Stimulated activated CD4-positive, alpha-beta T cell treated with anti-CD3 and anti-CD28 coated beads, Interleukin-15, amount 100 ng/mL, for 1 hour (primary cell): ENCODE results near the gene ZNF850.
"Not testable (repeated sequence)": the region's sequence is repeated elsewhere in the genome, so short reads cannot be mapped to it uniquely, and the experiment has no call there.

ENCODE experiments used
- DNase-seq, 2 donors: peaks; one replicate each; pipeline ENCODE4 v3.0.0-alpha.2; 2020; ENCODE audit warnings: low read depth in 1 of 2, low spot score in 1 of 2

The ZNF850 gene

GRCh38 chr19:36772311-36773222 is at the start of gene ZNF850:
TSS of gene ZNF850 (minus strand) at chr19:36772807. CDS start at chr19:36762606, 10,201 bp downstream.
- peak; percentile 82 to 86 for DNase-seq

DNA sequence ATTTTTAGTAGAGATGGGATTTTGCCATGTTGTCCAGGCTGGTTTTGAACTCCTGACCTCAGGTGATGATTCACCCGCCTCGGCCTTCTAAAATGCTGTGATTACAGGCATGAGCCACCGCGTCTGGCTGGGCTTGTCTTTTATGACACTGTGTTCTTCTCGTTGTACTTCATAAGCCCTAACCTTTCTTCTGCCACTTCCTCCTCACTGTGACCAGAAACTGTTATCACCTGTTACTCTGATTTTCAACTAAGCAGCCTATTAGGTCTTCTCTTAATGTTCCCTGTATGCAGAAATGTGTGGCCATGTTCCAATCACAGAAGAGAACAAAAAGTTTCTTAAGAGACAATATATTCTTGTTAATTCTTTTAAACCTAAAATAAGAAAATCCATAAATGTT is 49.2 kb upstream of the ZNF850 start:
- no peak for DNase-seq

GRCh38 chr19:36819130-36819630 is 46.6 kb upstream of the ZNF850 start:
- DNase-seq = no peak

DNA sequence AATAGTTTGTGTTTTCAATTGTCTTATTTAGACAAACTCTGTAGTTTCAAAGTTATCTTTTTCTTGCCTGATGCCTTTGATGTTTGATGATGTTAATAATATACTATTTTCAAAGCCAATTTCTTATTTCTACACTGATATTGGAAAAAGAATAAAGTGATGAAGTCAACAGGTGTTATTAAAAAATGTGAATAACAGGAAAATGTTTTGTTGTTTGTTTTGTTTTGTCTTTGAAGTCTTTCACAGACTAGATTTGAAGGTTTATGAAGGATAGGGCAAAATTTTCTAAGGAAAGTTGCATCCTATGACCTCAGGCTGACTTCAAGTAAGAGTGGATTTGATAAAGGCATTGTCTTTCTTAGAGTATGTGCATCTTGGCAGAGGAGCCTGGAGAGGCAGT is 34.4 kb upstream of the ZNF850 start:
- DNase-seq = no peak

DNA sequence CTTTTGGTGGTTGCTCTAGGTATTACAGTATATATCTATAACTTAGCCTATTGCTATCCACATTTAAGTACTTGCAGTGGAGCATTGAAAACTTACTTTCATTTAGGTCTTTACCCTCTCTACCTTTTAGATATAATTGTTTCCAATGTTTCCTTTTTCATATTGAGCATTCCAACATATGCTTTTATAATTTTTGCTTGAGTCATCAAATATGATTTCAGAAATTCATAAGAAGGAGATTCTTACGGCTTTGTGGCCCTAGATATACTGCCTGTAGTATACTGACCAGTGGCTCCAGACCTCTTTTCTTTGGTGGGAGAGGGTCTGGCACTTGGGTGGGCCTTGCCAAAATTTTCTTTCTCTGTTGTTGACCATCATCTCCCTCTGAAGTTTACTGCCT is 32.8 kb upstream of the ZNF850 start:
- no peak for DNase-seq

- DNase-seq = no peak
These were observed 25.1 kb upstream of the ZNF850 start for GRCh38 chr19:36797786-36798108.

- DNase-seq = no peak
These were observed 24.0 kb upstream of the ZNF850 start for GRCh38 chr19:36796714-36796992.

DNA sequence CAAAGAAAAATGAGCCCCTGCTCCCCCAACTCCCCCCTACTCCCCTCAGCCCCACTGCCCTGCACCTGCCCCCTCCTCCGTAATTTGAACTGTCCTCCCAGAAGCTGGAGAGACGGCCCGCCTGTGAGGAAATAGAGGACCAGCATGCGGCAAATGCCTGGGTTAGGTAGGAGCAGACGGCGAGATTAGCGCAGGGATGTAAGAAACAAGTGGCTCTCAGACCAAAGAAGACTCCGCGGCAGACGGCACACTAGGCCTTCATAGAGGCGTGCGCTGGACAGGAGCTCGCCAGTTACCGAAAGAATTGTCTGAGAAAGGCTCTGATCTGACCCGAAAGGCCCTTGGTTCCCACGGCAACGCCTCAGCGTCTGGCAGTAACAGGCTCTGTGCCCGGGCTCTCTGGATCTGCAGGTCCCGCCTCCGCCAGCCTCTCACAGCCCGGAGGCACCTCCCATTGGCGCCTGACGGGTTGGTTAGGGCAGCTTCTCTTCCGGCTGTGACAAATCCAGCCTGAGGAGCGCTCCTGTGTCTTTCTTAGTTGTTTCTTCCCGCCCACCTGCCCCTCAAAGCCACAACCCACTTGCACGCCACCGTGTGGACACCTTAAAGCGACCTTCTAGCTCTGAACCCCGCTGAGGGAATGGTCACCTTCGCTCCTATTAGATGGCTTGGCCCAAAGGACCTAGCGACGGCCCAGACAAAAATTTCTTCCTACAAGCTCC is 19.0 kb upstream of the ZNF850 start:
- DNase-seq = not testable (repeated sequence)

GRCh38 chr19:36775768-36776167 is 3.2 kb upstream of the ZNF850 start:
- no peak for DNase-seq

- DNase-seq = no peak
These were observed 594 bp upstream of the ZNF850 start for GRCh38 chr19:36773223-36773579.

DNA sequence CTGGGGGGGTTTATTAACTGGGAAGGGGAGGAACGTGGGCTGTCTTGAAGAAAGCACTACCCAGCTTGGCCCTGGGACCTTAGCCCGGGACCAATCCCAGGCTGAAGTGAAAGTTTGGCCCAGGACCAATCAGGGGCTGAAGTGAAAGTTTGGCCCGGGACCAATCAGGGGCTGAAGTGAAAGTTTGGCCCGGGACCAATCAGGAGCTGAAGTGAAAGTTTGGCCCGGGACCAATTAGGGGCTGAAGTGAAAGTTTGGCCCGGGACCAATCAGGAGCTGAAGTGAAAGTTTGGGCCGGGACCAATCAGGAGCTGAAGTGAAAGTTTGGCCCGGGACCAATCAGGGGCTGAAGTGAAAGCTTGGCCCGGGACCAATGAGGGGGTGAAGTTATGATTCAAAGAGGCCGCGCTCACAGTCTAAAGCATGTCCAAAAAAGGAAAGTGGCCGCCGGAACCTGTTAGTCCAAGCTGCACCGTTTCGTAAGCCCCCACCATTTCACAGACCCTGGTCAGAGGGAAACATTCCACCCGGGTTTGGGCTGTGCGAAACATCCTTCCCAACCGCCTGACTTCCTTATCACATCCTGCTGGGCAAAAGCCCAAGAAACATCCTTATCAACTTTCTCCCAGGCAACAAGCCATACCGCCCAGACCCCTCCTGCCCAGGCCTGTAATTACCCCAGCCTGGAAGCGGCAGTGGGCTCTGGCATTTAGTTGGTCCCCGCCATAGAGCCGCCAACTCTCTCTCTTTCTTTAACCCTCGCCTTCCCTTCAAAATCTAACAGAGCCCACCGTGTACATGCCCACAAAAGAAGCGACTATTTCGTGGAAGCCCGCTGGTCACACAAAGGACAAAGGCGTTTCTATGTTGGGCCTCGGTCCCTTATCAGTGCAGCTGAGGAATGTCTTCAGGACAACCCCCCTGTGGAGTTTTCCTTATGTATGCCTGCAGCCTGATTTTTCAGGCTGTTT is 1.1 kb downstream of the ZNF850 start:
- no peak for DNase-seq

GRCh38 chr19:36750066-36750691 is 22.4 kb downstream of the ZNF850 start:
- DNase-seq = no peak

GRCh38 chr19:36749613-36750012 is 23.0 kb downstream of the ZNF850 start:
- not testable (repeated sequence) for DNase-seq

GRCh38 chr19:36748431-36749275 is 24.0 kb downstream of the ZNF850 start:
- DNase-seq = no peak

DNA sequence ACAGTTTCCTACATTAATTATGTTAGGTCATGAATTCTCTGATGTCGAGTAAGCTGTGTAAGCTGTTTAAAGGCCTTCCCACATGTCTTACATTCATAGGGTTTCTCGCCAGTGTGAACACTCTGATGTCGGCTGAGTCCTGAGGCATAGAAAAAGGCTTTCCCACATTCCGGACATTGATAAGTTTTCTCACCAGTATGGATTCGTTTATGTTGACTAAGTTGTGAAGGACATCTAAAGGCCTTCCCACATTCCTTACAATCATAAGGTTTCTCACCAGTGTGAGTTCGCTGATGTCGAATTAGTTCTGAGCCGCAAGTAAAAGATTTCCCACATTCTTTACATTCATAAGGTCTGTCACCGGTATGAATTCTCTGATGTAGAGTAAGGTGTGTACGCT is 24.9 kb downstream of the ZNF850 start:
- DNase-seq = no peak

DNA sequence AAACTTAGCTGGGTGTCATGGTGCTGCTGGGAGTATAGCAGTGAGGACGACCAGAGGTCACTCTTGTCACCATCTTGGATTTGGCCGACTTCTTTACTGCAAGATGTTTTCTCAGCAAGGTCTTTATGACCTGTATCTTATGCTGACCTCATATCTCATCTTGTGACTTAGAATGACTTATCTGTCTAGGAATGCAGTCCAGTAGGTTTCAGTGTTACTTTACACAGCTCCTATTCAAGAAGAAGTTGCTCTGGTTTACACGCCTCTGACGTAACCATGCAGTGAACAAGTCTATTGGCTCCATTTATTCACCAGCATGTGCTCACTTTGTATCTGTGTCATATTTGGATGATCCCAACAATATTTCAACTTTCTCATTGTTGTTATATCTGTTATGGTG is 26.7 kb downstream of the ZNF850 start:
- DNase-seq = no peak

DNA sequence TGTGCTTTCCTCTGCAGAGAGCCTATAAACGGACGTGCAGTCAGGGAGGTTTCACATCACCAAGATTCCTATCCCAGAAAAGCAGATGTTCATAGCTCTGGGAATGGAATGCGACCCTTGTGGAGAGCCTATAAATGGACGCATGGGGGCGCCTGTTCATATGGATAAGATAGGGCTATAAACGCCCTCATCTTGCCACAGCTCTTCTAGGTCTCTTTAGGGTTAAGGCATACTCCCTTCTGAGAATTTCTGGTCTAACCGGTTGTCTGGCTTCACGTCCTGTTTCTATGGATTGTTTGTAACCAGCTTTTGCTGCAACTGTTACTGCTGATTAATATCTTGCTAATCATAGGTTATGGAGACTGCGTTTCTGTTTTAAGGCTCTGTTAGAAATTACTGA is 36.4 kb downstream of the ZNF850 start:
- not testable (repeated sequence) for DNase-seq

- no peak for DNase-seq
These were observed 52.7 kb downstream of the ZNF850 start for GRCh38 chr19:36719687-36720556.

DNA sequence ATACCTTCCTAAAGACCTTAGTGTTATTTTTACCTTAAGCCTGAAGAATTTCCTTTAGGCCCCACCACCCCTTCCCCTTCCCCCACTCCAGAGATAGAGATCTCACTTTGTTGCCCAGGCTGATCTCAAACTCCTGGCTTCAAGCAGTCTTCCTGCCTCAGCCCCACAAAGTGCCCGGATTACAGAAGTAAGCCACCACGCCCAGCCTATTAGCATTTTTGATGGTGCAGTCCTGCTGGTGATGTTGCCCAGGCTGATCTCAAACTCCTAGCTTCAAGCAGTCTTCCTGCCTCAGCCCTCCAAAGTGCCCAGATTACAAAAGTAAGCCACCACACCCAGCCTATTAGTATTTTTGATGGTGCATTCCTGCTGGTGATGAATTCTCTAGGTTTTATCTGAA is 63.2 kb downstream of the ZNF850 start:
- DNase-seq = no peak
